Urothelium cell line (cell line): ENCODE data around the gene ICE1.
"Not testable (repeated sequence)": the region's sequence is repeated elsewhere in the genome, so short reads cannot be mapped to it uniquely, and the experiment has no call there.

Experiments used
- DNase-seq: peaks from one replicate; pipeline ENCODE4 v3.0.0; 2011; ENCODE audit warnings: low spot score, mixed read lengths
- FAIRE-seq: peaks from 2 replicates; lab custom pipeline; 2011; peaks lifted over from hg19 to GRCh38; lab: Jason Lieb, UNC

The ICE1 gene

DNA sequence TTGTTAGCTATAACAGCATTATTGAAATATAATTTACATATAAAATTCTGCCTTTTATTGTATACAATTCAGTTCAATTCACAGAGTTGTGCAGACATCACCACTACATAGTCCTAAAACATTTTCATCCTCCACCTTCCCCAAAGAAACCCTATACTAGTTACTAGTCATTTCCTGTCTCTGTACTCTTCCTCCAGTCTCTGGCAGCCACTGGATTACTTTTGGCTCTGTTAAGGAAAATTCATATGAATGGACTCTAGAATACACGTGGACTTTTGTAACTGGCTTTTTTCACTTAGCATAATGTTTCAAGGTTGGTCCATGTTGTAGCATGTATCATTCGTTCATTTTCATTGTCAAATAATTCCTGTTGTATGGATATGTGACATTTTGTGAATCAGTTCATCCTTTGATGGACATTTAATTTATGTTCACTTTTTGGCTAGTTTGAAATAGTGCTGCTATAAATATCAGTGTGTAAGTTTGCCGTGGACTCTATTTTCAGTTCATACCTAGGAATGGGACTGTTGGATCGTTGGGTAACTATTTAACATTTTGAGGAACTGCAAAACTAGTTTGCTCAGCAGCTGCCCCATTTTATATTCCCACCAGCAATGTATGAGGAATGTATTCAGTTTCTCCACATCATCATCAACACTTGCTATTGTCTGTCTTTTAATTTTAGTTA lies 9.7 kb downstream of the ICE1 start:
- FAIRE-seq (no peak), DNase-seq (no peak)

GRCh38 chr5:5436203-5436760 lies 13.8 kb downstream of the ICE1 start:
- DNase-seq (no peak), FAIRE-seq (no peak)

DNA sequence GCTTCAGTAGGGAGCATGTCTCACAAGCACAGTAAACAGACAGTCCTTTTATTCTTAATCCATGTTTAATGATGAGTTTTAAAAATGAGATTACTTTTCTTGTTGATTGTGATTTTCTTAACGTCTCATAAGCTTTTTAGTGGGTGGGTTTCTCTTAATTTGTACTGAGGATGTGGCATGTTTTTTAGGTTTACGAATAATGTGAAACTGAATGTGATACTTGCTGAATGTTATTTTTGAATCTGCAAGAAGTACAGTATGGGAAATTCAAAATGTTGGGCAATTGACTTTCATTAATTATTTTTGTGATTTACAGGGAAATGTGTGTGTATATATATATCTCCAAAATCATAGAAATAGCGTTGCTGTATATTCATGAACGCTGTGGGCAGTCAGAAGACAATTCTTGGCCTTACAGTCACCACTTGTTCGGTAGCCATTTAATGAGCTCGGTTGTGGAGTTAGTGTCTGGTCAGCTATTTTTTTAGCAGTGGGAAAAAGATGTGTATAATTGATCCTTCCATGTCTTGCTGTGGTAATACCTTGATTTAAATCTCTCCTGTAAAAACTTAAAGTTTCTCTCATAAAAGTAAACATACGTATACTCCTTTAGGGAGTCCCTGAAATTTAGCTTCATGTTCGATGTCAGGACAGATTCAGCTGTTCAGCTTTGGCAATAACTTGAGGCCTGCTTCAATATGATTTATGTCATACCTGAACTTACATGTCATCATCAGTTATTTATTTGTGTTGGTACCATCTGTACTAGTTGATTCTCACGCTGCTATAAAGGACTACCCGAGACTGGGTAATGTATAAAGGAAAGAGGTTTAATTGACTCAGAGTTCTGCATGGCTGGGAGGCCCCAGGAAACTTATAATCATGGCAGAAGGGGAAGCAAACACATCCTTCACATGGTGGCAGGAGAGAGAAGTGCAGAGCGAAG lies 15.0 kb downstream of the ICE1 start:
- DNase-seq: no peak
- no peak for FAIRE-seq

GRCh38 chr5:5451863-5452262 lies 29.4 kb downstream of the ICE1 start:
- FAIRE-seq (no peak), DNase-seq (no peak)

- no peak for DNase-seq
- FAIRE-seq: no peak
Observed at GRCh38 chr5:5453131-5453530, 30.7 kb downstream of the ICE1 start.

DNA sequence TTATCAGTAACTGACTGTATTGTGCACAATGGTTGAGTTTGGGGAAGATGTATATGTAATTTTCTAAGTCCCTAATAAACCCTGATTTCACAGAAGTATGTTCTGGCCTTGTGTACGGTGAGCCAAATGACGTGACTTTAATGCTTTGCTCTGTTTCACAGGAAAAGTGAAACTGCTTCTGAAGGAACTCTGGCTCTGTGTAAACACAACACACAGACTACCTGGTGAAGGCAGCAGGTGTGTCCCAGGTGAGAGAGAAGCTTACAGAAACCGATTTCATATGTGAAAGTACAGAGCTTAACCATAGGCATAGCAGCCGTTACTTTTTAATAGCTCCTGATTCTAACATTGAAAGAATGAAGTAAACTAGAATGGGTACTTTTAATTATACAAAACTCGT lies 31.9 kb downstream of the ICE1 start:
- no peak for FAIRE-seq

GRCh38 chr5:5456858-5457257 lies 34.4 kb downstream of the ICE1 start:
- FAIRE-seq (no peak), DNase-seq (no peak)

More for the DNA sequence above, 31.9 kb downstream of the ICE1 start:
- DNase-seq: no peak

- FAIRE-seq: no peak
Observed at GRCh38 chr5:5460311-5460710, 37.8 kb downstream of the ICE1 start.

GRCh38 chr5:5461012-5461411 lies 38.5 kb downstream of the ICE1 start:
- DNase-seq (no peak), FAIRE-seq (no peak)

More at GRCh38 chr5:5460311-5460710, 37.8 kb downstream of the ICE1 start:
- DNase-seq: no peak

DNA sequence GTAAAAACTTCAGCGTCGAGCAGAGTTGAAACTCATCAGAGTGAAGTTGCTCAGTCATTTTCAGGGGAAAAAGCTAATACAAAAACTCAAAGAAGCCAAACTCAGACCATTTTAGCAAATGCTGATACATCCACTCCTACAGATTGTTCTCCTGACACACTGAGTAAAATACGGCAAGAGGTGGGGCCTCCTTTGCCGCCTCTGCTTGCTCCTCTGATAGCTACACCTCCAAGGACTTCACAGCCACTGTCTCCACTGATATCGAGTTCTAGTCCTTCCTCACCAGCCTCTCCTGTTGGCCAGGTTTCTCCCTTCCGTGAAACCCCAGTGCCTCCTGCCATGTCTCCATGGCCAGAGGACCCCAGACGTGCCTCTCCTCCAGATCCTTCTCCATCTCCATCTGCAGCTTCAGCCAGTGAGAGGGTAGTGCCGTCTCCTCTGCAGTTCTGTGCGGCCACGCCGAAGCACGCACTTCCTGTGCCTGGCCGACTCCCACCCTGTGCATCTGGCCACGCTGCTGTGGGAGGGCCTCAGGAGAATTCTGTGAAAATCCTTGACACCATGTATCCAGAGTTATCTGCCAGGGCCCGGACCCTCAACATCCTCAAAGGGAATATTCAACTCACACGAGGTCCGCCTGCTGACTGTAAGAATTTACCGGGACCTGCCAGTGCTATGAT lies 41.7 kb downstream of the ICE1 start:
- FAIRE-seq (no peak), DNase-seq (no peak)

DNA sequence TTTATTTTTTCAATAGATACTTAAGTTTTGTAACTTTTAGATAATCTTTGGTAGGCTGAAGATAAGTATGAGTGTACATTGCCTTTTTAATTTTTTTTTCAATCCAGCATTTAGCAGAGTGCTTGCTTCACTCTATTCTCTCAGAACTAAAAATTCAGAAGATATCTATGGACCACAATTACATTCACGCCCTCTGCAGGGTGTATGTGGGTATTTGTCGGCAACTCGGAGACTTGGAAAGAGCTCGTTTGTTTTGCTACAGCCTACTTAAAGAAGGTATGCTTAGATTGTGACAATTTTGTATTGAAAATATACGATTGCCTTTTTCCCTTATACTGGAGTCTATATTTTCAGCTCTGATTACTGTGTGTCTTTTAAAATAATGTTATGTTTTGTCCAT lies 43.8 kb downstream of the ICE1 start:
- DNase-seq: no peak
- FAIRE-seq: no peak

DNA sequence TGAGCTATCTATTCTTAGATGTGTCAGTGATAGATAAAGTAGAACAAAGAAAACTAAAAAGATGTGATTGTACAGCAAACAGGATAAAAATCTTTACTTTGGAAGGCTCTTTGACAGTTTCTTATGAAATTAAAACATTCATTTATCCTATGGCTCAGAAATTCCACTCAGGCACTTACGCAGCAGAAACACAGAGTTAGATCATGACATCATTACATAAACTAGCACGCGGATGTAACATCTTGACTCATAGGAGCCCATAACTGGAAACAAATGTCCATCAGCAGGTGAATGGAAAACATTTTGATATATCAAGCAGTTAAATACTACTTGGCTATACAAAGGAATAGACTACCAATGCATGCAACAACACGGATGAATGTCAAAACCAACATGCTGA lies 45.3 kb downstream of the ICE1 start:
- no peak for DNase-seq
- no peak for FAIRE-seq

GRCh38 chr5:5470933-5471332 lies 48.5 kb downstream of the ICE1 start:
- FAIRE-seq (no peak), DNase-seq (no peak)

GRCh38 chr5:5473226-5473625 lies 50.7 kb downstream of the ICE1 start:
- no peak for DNase-seq
- FAIRE-seq: no peak

GRCh38 chr5:5474961-5475360 lies 52.5 kb downstream of the ICE1 start:
- FAIRE-seq (no peak), DNase-seq (no peak)

GRCh38 chr5:5475975-5476374 lies 53.5 kb downstream of the ICE1 start:
- FAIRE-seq: no peak
- DNase-seq: no peak

GRCh38 chr5:5479578-5479977 lies 57.1 kb downstream of the ICE1 start:
- FAIRE-seq, DNase-seq: not testable (repeated sequence)

DNA sequence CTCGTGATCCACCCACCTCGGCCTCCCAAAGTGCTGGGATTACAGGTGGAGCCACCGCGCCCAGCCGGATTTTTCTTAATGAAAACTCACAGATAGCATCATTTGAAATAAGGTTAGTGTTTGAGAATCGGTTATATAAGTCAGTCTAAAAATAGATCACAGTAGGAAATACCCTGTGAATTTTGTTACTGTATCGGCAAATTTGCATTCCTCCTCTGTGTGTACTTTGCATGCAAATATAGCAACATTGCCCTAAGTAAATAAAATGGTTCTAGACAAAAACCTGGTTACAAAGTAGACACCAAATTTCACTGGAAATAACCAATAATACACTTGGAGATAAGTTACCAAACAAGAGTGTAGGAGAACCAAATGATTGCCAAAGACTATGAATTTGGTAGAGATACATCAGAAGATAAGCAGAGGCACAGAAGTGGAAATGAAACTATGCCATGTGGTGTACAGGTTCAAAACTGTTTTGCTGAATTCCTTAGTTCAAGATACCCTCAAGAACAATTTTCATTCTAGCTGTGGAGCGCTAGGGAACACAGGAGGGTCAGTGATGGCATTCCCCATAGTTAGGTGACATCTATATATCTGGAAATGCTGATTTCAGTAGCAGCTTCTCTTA lies 58.1 kb downstream of the ICE1 start:
- DNase-seq: no peak
- no peak for FAIRE-seq

DNA sequence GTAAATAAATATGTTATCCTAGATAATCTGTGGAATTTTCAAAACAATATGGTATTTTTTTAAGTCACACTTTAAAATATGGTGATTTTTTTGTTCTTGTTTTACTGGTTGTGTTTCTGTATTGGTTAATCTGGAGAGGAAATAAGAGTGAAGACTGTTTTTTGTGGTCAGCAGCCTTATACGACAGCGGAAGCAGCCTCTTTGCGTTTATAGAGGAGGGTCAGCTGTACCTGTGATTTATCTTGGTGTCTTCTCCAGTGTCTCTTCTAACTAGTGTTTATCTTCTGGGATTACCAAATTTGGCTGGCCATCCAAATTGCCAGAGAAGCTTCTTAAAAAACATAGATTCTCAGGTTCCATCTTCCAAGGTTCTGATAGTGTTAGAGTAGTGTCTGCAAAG lies 58.7 kb downstream of the ICE1 start:
- FAIRE-seq (no peak), DNase-seq (no peak)

DNA sequence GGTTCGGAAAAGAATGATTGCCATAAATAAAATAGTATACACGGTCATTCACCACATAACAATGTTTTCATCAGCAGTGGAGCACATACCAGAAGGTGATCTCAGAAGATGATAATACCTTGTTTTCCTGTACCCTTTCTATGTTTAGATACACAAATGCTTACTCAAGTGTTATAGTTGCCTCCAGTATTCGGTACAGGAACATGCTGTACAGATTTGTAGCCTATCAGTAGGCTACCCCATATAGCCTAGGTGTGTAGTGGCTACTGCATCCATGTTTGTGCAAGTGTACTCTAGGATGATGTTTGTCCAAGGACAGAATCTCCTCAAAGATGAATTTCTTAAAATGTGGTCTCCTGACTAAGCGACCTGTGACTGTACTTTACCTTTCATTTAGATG lies 59.2 kb downstream of the ICE1 start:
- DNase-seq: no peak
- FAIRE-seq: no peak

GRCh38 chr5:5483350-5483749 lies 60.9 kb downstream of the ICE1 start:
- FAIRE-seq: no peak

More at GRCh38 chr5:5483350-5483749, 60.9 kb downstream of the ICE1 start:
- DNase-seq: no peak
